Endothelial cell of umbilical vein (primary cell): ENCODE measurements around the gene RAPGEF6. TPM values are rescaled to one million over a fixed set of nuclear protein-coding genes. Genes with fewer than 3 reads are reported as not detected.
"Not testable (repeated sequence)": the region's sequence is repeated elsewhere in the genome, so short reads cannot be mapped to it uniquely, and the experiment has no call there.

ENCODE experiments used
- BruUV-seq: library from RNA; stranded (reverse); fragments of 400-500 nt; replicated peaks from 2 replicates; lab custom pipeline; 2021; lab: Mats Ljungman, UMichigan
- CTCF ChIA-PET: fragments of 300-600, 350-600 bp; sonication (Branson Sonifier 250); formaldehyde crosslinking; loops from one replicate; lab custom pipeline; 2021; ENCODE audit warnings: antibody characterized with exemption, inconsistent platforms; lab: Charles Lee
- POLR2A ChIA-PET: fragments of 300-600, 350-600 bp; sonication (Branson Sonifier 250); formaldehyde crosslinking; loops from one replicate; lab custom pipeline; 2021; ENCODE audit warnings: antibody characterized with exemption, inconsistent platforms; lab: Charles Lee
- DNase-seq: peaks from one replicate; pipeline ENCODE4 v3.0.0-alpha.2; 2011; ENCODE audit warnings: low read depth, low spot score
- FAIRE-seq: peaks from 2 replicates; lab custom pipeline; 2011; peaks lifted over from hg19 to GRCh38; lab: Jason Lieb, UNC
- H2AFZ ChIP-seq: 2 replicates; pipeline ENCODE4 v1.6.0; 2012; ENCODE audit warnings: low read depth, low read length, control low read depth, inconsistent platforms
- H3K27ac ChIP-seq: 2 replicates; pipeline ENCODE4 v1.5.1; 2011; ENCODE audit warnings: low read depth, mild to moderate bottlenecking, control low read depth, low read length, moderate library complexity; ENCODE audit not compliant: insufficient read depth
- H3K27me3 ChIP-seq, 2 experiments: 2 replicates each; pipeline versions ENCODE4 v1.6.0 to v1.6.1; 2011; ENCODE audit warnings: low read length in 2 of 2, mixed read lengths in 1 of 2; ENCODE audit not compliant: control insufficient read depth in 2 of 2, insufficient read depth in 2 of 2
- H3K36me3 ChIP-seq, 2 experiments: 2 replicates in 1 of 2; 3 replicates in 1 of 2; pipeline ENCODE4 v1.5.1; 2011; ENCODE audit warnings: low read length in 2 of 2, mild to moderate bottlenecking in 1 of 2, moderate library complexity in 1 of 2; ENCODE audit not compliant: control insufficient read depth in 2 of 2, insufficient read depth in 2 of 2; ENCODE audit errors: extremely low read depth in 1 of 2
- H3K4me1 ChIP-seq: 3 replicates; pipeline ENCODE4 v1.5.1; 2011; ENCODE audit warnings: mild to moderate bottlenecking, low read length; ENCODE audit not compliant: control insufficient read depth, insufficient read depth; ENCODE audit errors: extremely low read depth
- H3K4me2 ChIP-seq: 2 replicates; pipeline ENCODE4 v1.6.1; 2011; ENCODE audit warnings: low read length, control low read depth, mixed read lengths; ENCODE audit not compliant: insufficient read depth
- H3K4me3 ChIP-seq, 3 experiments: fragments of 200-600 bp in 1 of 3; sonication (generic), shearing (Covaris generic) in 1 of 3; replicated peaks in 1 of 3; 2 replicates each; pipeline ENCODE4 v1.5.1; 2011 to 2016; ENCODE audit warnings: control low read depth in 3 of 3, low read length in 3 of 3, mild to moderate bottlenecking in 2 of 3, inconsistent platforms in 1 of 3, low read depth in 1 of 3, moderate library complexity in 1 of 3; ENCODE audit not compliant: insufficient read depth in 1 of 3
- H3K79me2 ChIP-seq: 2 replicates; pipeline ENCODE4 v1.6.0; 2012; ENCODE audit warnings: low read length, inconsistent platforms; ENCODE audit not compliant: control insufficient read depth, insufficient read depth
- H3K9ac ChIP-seq: replicated peaks from 2 replicates; pipeline ENCODE3; 2011; ENCODE audit warnings: low read length, control low read depth; ENCODE audit not compliant: insufficient read depth; ENCODE audit errors: extremely low read depth
- H3K9me1 ChIP-seq: replicated peaks from 3 replicates; pipeline ENCODE4 v1.6.0; 2011; ENCODE audit warnings: mild to moderate bottlenecking, low read length; ENCODE audit not compliant: control insufficient read depth, insufficient read depth; ENCODE audit errors: extremely low read depth
- H3K9me3 ChIP-seq: replicated peaks from 2 replicates; pipeline ENCODE4 v1.5.1; 2012; ENCODE audit warnings: low read length, inconsistent platforms; ENCODE audit not compliant: control insufficient read depth, insufficient read depth
- H4K20me1 ChIP-seq: replicated peaks from 2 replicates; pipeline ENCODE3; 2011; ENCODE audit warnings: mild to moderate bottlenecking, low read length; ENCODE audit not compliant: control insufficient read depth, insufficient read depth; ENCODE audit errors: extremely low read depth
- CTCF ChIP-seq, 2 donors: IDR thresholded peaks; 1 replicate in 1 of 2; 2 replicates in 1 of 2; pipeline ENCODE4 v1.5.1; 2011; ENCODE audit warnings: low read length in 2 of 2, mild to moderate bottlenecking in 2 of 2, moderate library complexity in 2 of 2, control low read depth in 1 of 2, inconsistent platforms in 1 of 2, low read depth in 1 of 2; ENCODE audit not compliant: insufficient read depth in 1 of 2; ENCODE audit errors: extremely low read depth in 1 of 2
- FOS ChIP-seq: IDR thresholded peaks from 2 replicates; pipeline ENCODE4 v1.6.1; 2011; ENCODE audit warnings: mild to moderate bottlenecking, low read length, moderate library complexity, borderline replicate concordance; ENCODE audit not compliant: insufficient read depth
- JUN ChIP-seq: IDR thresholded peaks from 2 replicates; pipeline ENCODE4 v1.6.1; 2011; ENCODE audit warnings: borderline replicate concordance, low read depth; ENCODE audit not compliant: insufficient read length, insufficient read depth
- dilution Hi-C: fragments of 300-500 bp; cut with MboI; formaldehyde crosslinking; loops from one replicate; pipeline ENCODE4 v1.15.0; 2019; ENCODE audit warnings: low sequenced_read_pairs; ENCODE audit not compliant: extremely low pct_ligation_motif_present
- intact Hi-C: fragments of 100-400 bp; cut with micrococcal nuclease; formaldehyde crosslinking; loops from one replicate; pipeline ENCODE4 v1.10.0; 2022
- polyA plus RNA-seq, 4 experiments: library from polyadenylated mRNA; depleted of rRNA in 3 of 4; stranded (reverse) in 3 of 4; unstranded in 1 of 4; fragments of >200 nt; gene quantifications; 2 replicates each; pipeline versions ENCODE4 v1.2.1 to v1.2.3, GENCODE V29; 2011 to 2012; ENCODE audit warnings: missing spikeins in 1 of 4
- total RNA-seq: library from RNA; stranded (reverse); gene quantifications from 2 replicates; pipeline ENCODE4 v1.2.3, GENCODE V29; 2021

Gene RAPGEF6
- total and polyA plus RNA-seq, 2 donors (not counting 3 experiments of a cell fraction or from before 2014, with no cell fraction given), result 3.5 to 17.5 TPM

GRCh38 chr5:131381021-131381420 is 254.0 kb downstream of the RAPGEF6 start:
- no peaks in the 10 kb centered on the region for H3K9me1 ChIP-seq
- CTCF ChIA-PET, result interaction anchor here (1.7 to 2.0 kb wide), 3 partner anchors 117 to 218 kb away, joined by 6 to 20 read pairs (median 6); partner anchors contain the start of genes CDC42SE2 and HINT1
- intact Hi-C loops (no loop called here), dilution Hi-C loops (no loop called here)
- H3K27ac ChIP-seq, result peak overlapping the region; percentile 99
- H3K4me1 ChIP-seq, result peaks cover 35% of the 10 kb centered on the region
- no peaks in the 10 kb centered on the region for H3K36me3 ChIP-seq
- DNase-seq, result no peak
- H3K9me3 ChIP-seq, result no peaks in the 10 kb centered on the region
- TF ChIP-seq CTCF (IDR thresholded peaks at IDR 0.05; ENCODE audit: extremely low read depth in 1 of 2, insufficient read depth in 1 of 2, low read depth in 1 of 2, low read length in 2 of 2), result no peak
- TF ChIP-seq JUN, result no peak
- TF ChIP-seq FOS, result no peak
- H3K79me2 ChIP-seq, result peaks cover 12% of the 10 kb centered on the region
- H4K20me1 ChIP-seq, result no peaks in the 10 kb centered on the region
- H3K4me3 ChIP-seq, result no peak overlapping the region
- BruUV-seq, result no TSS peak
- POLR2A ChIA-PET, result no interaction called here
- no peak for FAIRE-seq
- no peak overlapping the region for H3K4me2 ChIP-seq
- H3K9ac ChIP-seq, result no peak overlapping the region
- no peak overlapping the region for H2AFZ ChIP-seq
- H3K27me3 ChIP-seq, result no peaks in the 10 kb centered on the region

GRCh38 chr5:131380238-131380637 is 254.8 kb downstream of the RAPGEF6 start:
- H4K20me1 ChIP-seq, CTCF ChIA-PET, H3K9me3 ChIP-seq, H3K36me3 ChIP-seq, FAIRE-seq, H3K4me3 ChIP-seq, DNase-seq, H3K9me1 ChIP-seq, H2AFZ ChIP-seq, POLR2A ChIA-PET, intact Hi-C loops, dilution Hi-C loops, H3K27me3 ChIP-seq: not testable (repeated sequence)
- peak overlapping the region; percentile 99 for H3K27ac ChIP-seq
- H3K4me2 ChIP-seq, result peak overlapping the region; percentile 87
- H3K4me1 ChIP-seq, result peaks cover 35% of the 10 kb centered on the region
- TSS peak; percentile 84 for BruUV-seq
- peak overlapping the region; percentile 83 for H3K9ac ChIP-seq
- H3K79me2 ChIP-seq, result peaks cover 12% of the 10 kb centered on the region
